Esophagus squamous epithelium (tissue), 5 donors: ENCODE data around the gene PAGR1. TPM values are rescaled to one million over a fixed set of nuclear protein-coding genes. Genes with fewer than 3 reads are reported as not detected.
"Not testable (repeated sequence)": the region's sequence is repeated elsewhere in the genome, so short reads cannot be mapped to it uniquely, and the experiment has no call there.

Experiments used
- DNase-seq: peaks from one replicate; lab custom pipeline; 2025; lab: John Stamatoyannopoulos, UW
- H3K27ac ChIP-seq, 4 donors: fragments of 200-600 bp; sonication (generic); one replicate each; pipeline ENCODE4 v1.5.1; 2016 to 2019; ENCODE audit warnings: mild to moderate bottlenecking in 1 of 4
- H3K27me3 ChIP-seq, 4 donors: fragments of 200-600 bp; sonication (generic); 1 replicate in 3 of 4; 2 replicates in 1 of 4; pipeline versions ENCODE4 v1.5.1 to v1.6.0; 2017 to 2021; ENCODE audit warnings: antibody characterized with exemption in 1 of 4
- H3K36me3 ChIP-seq, 3 donors: fragments of 200-600 bp; sonication (generic); one replicate each; pipeline ENCODE4 v1.5.1; 2016 to 2019
- H3K4me1 ChIP-seq, 3 donors: fragments of 200-600 bp; sonication (generic); one replicate each; pipeline ENCODE4 v1.5.1; 2017 to 2019
- H3K4me3 ChIP-seq, 4 donors: fragments of 200-600 bp; sonication (generic); 1 replicate in 3 of 4; 2 replicates in 1 of 4; pipeline ENCODE4 v1.5.1; 2016 to 2019; ENCODE audit warnings: mild to moderate bottlenecking in 2 of 4, moderate library complexity in 1 of 4
- H3K9me3 ChIP-seq, 3 donors: fragments of 200-600 bp; sonication (generic); one replicate each; pipeline ENCODE4 v1.5.1; 2016 to 2019
- CTCF ChIP-seq, 6 experiments: fragments of 450-650 bp in 4 of 6; fragments of 200-600 bp in 2 of 6; sonication (generic) in 2 of 6; IDR thresholded peaks; one replicate each; pipeline ENCODE4 v1.5.1; 2016 to 2019; ENCODE audit warnings: antibody characterized with exemption in 6 of 6, mild to moderate bottlenecking in 4 of 6, moderate library complexity in 4 of 6
- POLR2A ChIP-seq, 4 donors: fragments of 450-650 bp; IDR thresholded peaks; one replicate each; pipeline ENCODE4 v1.6.1; 2017; ENCODE audit warnings: antibody characterized with exemption in 4 of 4, mild to moderate bottlenecking in 4 of 4, moderate library complexity in 3 of 4
- WGBS, 2 donors: methylation state at CpG; one replicate each; pipeline ENCODE4 v1.1.5; 2018; 5-methylcytosine and 5-hydroxymethylcytosine counted together
- intact Hi-C: fragments of 100-400 bp; cut with DNase I; formaldehyde crosslinking; loops from one replicate; pipeline ENCODE4 v1.15.0; 2022
- total RNA-seq, 4 donors: library from RNA; depleted of rRNA; stranded (reverse); fragments of >200 nt; gene quantifications; one replicate each; pipeline ENCODE4 v1.1.0, GENCODE V29; 2016
- donor health status: DM: yes; HTN: yes; CAD: no.

Gene PAGR1
- total RNA-seq, 4 donors from 2014 or later = 25.4 to 37.6 (median 32.8) TPM

GRCh38 chr16:29789775-29790182 is 26.2 kb upstream of the PAGR1 start:
- peaks cover 13 to 46% (median 25%) of the 10 kb centered on the region in 3 donors for H3K4me1 ChIP-seq
- no peak for DNase-seq
- no peaks in the 10 kb centered on the region for H3K36me3 ChIP-seq
- no peaks in the 10 kb centered on the region for H3K9me3 ChIP-seq
- no peak for TF ChIP-seq POLR2A (IDR thresholded peaks at IDR 0.05)
- no peak for TF ChIP-seq CTCF (IDR thresholded peaks at IDR 0.05)
- no peaks in the 10 kb centered on the region for H3K27me3 ChIP-seq
- H3K27ac ChIP-seq = peak overlapping the region; percentile 80 to 92 (median 90)
- 46 to 56% methylated on average over 5 to 20 of the region's 20 CpGs for WGBS, 2 donors
- peak overlapping the region; percentile 66 to 88 (median 80) for H3K4me3 ChIP-seq
- intact Hi-C loops = no loop called here

- no peaks in the 10 kb centered on the region for H3K36me3 ChIP-seq
- H3K4me1 ChIP-seq = peaks cover 13 to 40% (median 20%) of the 10 kb centered on the region in 3 donors
- no peaks in the 10 kb centered on the region for H3K27me3 ChIP-seq
- TF ChIP-seq CTCF (IDR thresholded peaks at IDR 0.05) = peak; percentile 65 to 95 (median 80)
- TF ChIP-seq POLR2A (IDR thresholded peaks at IDR 0.05) = peak in 3 of 4 donors; percentile 14 to 77 (median 72)
- peak within 1 kb of the TSS; percentile 66 to 88 (median 80) for H3K4me3 ChIP-seq
- H3K27ac ChIP-seq = peak within 1 kb of the TSS; percentile 80 to 92 (median 90)
- whole genome bisulfite sequencing, 2 donors = 0% methylated on average over 6 to 15 of the region's 67 CpGs
- intact Hi-C loops = no loop called here
- H3K9me3 ChIP-seq = no peaks in the 10 kb centered on the region
- peak; percentile 98 for DNase-seq
Observed at GRCh38 chr16:29790183-29790948, 25.6 kb upstream of the PAGR1 start, which contains the start of gene KIF22. KIF22 (plus strand) TSS chr16:29790751; CDS start chr16:29790760, 9 bp downstream.

- DNase-seq = no peak
- Histone ChIP-seq H3K4me1 (peaks cover 13 to 35% (median 17%) of the 10 kb centered on the region in 3 donors), H3K27me3 (no peaks in the 10 kb centered on the region), H3K9me3 (no peaks in the 10 kb centered on the region), H3K27ac (peak overlapping the region; percentile 80 to 92 (median 90)), H3K36me3 (peaks cover 0 to under 1% (median 0%) of the 10 kb centered on the region in 3 donors), H3K4me3 (peak overlapping the region; percentile 66 to 88 (median 80))
- WGBS, 2 donors = 1 to 3% methylated on average over 13 to 30 of the region's 31 CpGs
- TF ChIP-seq CTCF (IDR thresholded peaks at IDR 0.05) (no peak), POLR2A (IDR thresholded peaks at IDR 0.05) (no peak)
- intact Hi-C loops = no loop called here
Observed at GRCh38 chr16:29790949-29791844, 24.8 kb upstream of the PAGR1 start.

GRCh38 chr16:29791845-29792807 is 23.8 kb upstream of the PAGR1 start:
- no peaks in the 10 kb centered on the region for H3K27me3 ChIP-seq
- peaks cover 3 to 10% (median 4%) of the 10 kb centered on the region in 3 donors for H3K36me3 ChIP-seq
- intact Hi-C loops = no loop called here
- peak overlapping the region in 3 of 4 donors; percentile 80 to 92 (median 92) for H3K27ac ChIP-seq
- WGBS, 2 donors = 65 to 68% methylated on average over 9 of the region's 9 CpGs
- TF ChIP-seq POLR2A (IDR thresholded peaks at IDR 0.05) = no peak
- TF ChIP-seq CTCF (IDR thresholded peaks at IDR 0.05) = no peak
- DNase-seq = no peak
- peak overlapping the region in 3 of 4 donors; percentile 79 to 88 (median 80) for H3K4me3 ChIP-seq
- peaks cover 13 to 35% (median 17%) of the 10 kb centered on the region in 3 donors for H3K4me1 ChIP-seq
- no peaks in the 10 kb centered on the region for H3K9me3 ChIP-seq

GRCh38 chr16:29793153-29793552 is 22.8 kb upstream of the PAGR1 start:
- H3K27ac ChIP-seq, H3K4me3 ChIP-seq, DNase-seq, H3K27me3 ChIP-seq, intact Hi-C loops, H3K9me3 ChIP-seq: not testable (repeated sequence)
- H3K36me3 ChIP-seq = peaks cover 4 to 20% (median 15%) of the 10 kb centered on the region in 3 donors
- 88 to 92% methylated on average over 14 to 18 of the region's 18 CpGs for WGBS, 2 donors
- H3K4me1 ChIP-seq = peaks cover 13 to 35% (median 17%) of the 10 kb centered on the region in 3 donors
